MM.1S (cell line): ENCODE measurements around the gene GUCY1B1.

Experiments
- CTCF ChIP-seq: fragments of 300-600 bp; sonication (generic); IDR thresholded peaks from 2 replicates; pipeline ENCODE4 v1.5.1; 2016; ENCODE audit warnings: antibody characterized with exemption, low read length, mixed read lengths
- EZH2 ChIP-seq: fragments of 300-600 bp; sonication (generic); optimal IDR thresholded peaks from 2 replicates; pipeline ENCODE3; 2017; ENCODE audit warnings: low read depth, mild to moderate bottlenecking, antibody characterized with exemption, low read length, mixed read lengths
- EZH2phosphoT487 ChIP-seq: fragments of 300-600 bp; sonication (generic); IDR thresholded peaks from 2 replicates; pipeline ENCODE4 v1.6.1; 2018; ENCODE audit warnings: antibody characterized with exemption, low read length

DNA sequence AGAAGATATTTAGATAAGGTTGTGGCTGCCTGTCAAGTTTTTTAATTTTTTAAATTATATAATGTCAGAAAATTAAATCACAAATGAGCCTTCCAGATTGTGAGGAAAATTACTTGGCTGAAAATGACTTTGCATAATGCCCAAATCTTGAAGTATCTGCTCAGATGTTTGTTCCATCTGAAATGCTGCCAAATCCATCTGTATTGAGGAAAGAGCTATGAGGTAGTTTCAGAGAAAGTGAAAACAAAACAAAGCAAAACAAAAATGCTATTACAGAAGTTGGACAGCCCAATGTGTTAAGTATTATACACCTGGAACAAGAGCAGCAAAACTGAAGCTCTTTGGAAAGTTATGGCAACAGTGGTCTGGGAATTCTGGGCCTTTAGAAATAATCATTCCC is 23.3 kb upstream of the GUCY1B1 start:
- TF ChIP-seq EZH2phosphoT487, result no peak
- no peak for TF ChIP-seq CTCF
- no peak for TF ChIP-seq EZH2
